ENCODE data around the gene MUSTN1.

- no peak for TF ChIP-seq POLR2AphosphoS5 (IDR thresholded peaks at IDR 0.05; ENCODE audit: low read depth, low read length)
- TF ChIP-seq, protein P1, sequence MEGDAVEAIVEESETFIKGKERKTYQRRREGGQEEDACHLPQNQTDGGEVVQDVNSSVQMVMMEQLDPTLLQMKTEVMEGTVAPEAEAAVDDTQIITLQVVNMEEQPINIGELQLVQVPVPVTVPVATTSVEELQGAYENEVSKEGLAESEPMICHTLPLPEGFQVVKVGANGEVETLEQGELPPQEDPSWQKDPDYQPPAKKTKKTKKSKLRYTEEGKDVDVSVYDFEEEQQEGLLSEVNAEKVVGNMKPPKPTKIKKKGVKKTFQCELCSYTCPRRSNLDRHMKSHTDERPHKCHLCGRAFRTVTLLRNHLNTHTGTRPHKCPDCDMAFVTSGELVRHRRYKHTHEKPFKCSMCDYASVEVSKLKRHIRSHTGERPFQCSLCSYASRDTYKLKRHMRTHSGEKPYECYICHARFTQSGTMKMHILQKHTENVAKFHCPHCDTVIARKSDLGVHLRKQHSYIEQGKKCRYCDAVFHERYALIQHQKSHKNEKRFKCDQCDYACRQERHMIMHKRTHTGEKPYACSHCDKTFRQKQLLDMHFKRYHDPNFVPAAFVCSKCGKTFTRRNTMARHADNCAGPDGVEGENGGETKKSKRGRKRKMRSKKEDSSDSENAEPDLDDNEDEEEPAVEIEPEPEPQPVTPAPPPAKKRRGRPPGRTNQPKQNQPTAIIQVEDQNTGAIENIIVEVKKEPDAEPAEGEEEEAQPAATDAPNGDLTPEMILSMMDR (IDR thresholded peaks at IDR 0.05) = no peak
- no peak for TF ChIP-seq SIN3A (IDR thresholded peaks at IDR 0.05; ENCODE audit: borderline replicate concordance, insufficient read depth, low read depth, low read length)
Measured at GRCh38 chr3:52786330-52787215, 48.2 kb downstream of the MUSTN1 start.
